ENCODE measurements around the gene CCL27. TPM values are rescaled to one million over a fixed set of nuclear protein-coding genes. Genes with fewer than 3 reads are reported as not detected.

CCL27 gene
- total and polyA plus RNA-seq, 2 donors (not counting 1 experiment from before 2014, with no cell fraction given): not detected

DNA sequence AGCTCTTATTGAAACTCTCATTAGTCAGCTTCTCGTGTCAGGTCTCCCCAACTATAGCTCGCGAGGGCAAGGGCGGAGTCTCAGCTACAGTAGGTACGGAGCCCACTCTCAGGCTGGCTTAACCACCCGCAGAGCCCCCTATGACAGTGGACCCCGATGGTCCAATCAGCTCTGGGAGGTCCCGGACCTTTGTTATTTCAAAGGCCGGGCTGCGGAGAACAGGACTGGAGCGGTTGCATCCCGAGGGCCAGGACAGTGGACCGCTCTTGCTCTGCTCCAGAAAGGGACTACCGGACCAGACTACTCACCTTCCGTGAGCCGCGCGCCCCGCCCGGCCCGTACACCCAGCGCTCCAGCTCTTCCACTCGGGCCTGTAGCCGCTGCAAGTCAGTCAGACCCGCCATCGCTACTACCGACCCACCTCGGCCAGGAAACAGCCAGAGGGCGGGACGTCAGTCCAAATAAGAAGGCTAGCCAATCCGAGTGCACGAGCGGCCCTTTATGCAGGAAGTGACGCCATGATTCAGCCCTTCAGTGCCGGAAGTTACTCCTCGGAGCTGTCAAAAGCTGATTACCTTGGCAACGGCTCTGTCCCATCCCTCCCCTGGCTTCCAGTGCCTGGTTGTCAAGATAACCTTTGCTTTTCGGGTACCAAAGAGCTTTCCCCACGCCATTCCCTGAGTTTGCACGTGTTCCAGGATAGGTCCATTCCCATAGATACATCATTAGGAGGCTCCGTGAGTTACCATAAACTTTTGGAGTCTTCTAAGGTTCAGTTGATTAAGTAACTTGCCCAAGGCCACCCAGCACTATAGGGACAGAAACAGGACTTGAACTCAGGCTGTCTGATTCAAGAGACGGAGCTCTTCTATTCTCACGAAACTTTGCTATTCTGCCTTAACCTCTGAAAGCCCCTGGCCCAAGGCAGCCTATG is 42.1 kb downstream of the CCL27 start, which contains the start of gene DCTN3:
Gene DCTN3 (minus strand): TSS at position 435 of the 934 bp plus-strand sequence. CDS start 31 bp downstream, at position 404.
- H3K9me3 ChIP-seq (ENCODE audit: control insufficient read depth, insufficient read depth, low read depth, low read length): no peaks in the 10 kb centered on the region
- DNase-seq (ENCODE audit: low read depth in 2 of 2): peak; percentile 95
- H3K4me3 ChIP-seq (replicated peaks in 1 of 4; ENCODE audit: control extremely low read depth in 1 of 4, insufficient read depth in 1 of 4, low read depth in 3 of 4, low read length in 4 of 4): peak within 1 kb of the TSS; percentile 81 to 98 (median 87)
- peaks cover 18% of the 10 kb centered on the region for H3K36me3 ChIP-seq (ENCODE audit: control insufficient read depth, insufficient read depth, low read length)
- peaks cover 7% of the 10 kb centered on the region for H3K79me2 ChIP-seq (ENCODE audit: control insufficient read depth, insufficient read depth, low read length)
- peak within 1 kb of the TSS; percentile 64 for H3K27ac ChIP-seq (ENCODE audit: insufficient read depth, low read length)
- peak within 1 kb of the TSS; percentile 85 for H3K9ac ChIP-seq (ENCODE audit: insufficient read depth, low read length)
- peaks cover 25% of the 10 kb centered on the region for H3K27me3 ChIP-seq (ENCODE audit: control insufficient read depth, insufficient read depth, low read length)
- TF ChIP-seq EZH2 (IDR thresholded peaks at IDR 0.05; ENCODE audit: low read length, missing control alignments): no peak
- TF ChIP-seq, protein P1, sequence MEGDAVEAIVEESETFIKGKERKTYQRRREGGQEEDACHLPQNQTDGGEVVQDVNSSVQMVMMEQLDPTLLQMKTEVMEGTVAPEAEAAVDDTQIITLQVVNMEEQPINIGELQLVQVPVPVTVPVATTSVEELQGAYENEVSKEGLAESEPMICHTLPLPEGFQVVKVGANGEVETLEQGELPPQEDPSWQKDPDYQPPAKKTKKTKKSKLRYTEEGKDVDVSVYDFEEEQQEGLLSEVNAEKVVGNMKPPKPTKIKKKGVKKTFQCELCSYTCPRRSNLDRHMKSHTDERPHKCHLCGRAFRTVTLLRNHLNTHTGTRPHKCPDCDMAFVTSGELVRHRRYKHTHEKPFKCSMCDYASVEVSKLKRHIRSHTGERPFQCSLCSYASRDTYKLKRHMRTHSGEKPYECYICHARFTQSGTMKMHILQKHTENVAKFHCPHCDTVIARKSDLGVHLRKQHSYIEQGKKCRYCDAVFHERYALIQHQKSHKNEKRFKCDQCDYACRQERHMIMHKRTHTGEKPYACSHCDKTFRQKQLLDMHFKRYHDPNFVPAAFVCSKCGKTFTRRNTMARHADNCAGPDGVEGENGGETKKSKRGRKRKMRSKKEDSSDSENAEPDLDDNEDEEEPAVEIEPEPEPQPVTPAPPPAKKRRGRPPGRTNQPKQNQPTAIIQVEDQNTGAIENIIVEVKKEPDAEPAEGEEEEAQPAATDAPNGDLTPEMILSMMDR (conservative IDR thresholded peaks at IDR 0.05 in 1 of 2, IDR thresholded peaks at IDR 0.05 in 1 of 2; ENCODE audit: low read depth in 1 of 2, low read length in 2 of 2): no peak
- H4K20me1 ChIP-seq (ENCODE audit: control insufficient read depth, extremely low read depth, insufficient read depth, low read length): no peaks in the 10 kb centered on the region
- H2AFZ ChIP-seq (ENCODE audit: low read length): peak within 1 kb of the TSS; percentile 99
- H3K4me2 ChIP-seq (ENCODE audit: extremely low read depth, insufficient read depth, low read length): peak within 1 kb of the TSS; percentile 91
- no peaks in the 10 kb centered on the region for H3K4me1 ChIP-seq (ENCODE audit: control insufficient read depth, extremely low read depth, insufficient read depth, low read length)

DNA sequence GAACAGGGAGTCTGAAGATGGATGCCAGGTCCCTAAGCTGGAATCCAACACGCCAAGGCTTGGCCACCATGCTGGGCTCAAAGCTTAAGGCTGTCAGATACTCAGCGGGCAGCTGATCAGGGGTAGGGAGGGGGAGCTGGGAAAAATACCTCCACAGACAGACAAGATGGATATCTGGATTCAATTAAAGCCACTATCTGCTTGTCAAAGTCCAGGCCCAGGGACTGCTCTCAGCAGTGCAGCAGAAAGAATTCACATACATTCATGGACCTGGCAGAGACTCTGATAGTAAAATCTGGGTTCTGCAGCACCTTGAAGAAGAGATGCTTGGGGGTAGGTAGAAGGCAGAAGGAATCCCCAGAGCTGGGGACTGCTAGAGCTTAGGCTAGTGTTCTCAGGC is 47.3 kb downstream of the CCL27 start:
- H3K79me2 ChIP-seq (ENCODE audit: control insufficient read depth, insufficient read depth, low read length): peaks cover 7% of the 10 kb centered on the region
- no peak overlapping the region for H3K27ac ChIP-seq (ENCODE audit: insufficient read depth, low read length)
- no peak overlapping the region for H3K4me2 ChIP-seq (ENCODE audit: extremely low read depth, insufficient read depth, low read length)
- H3K4me3 ChIP-seq (replicated peaks in 1 of 4; ENCODE audit: control extremely low read depth in 1 of 4, insufficient read depth in 1 of 4, low read depth in 3 of 4, low read length in 4 of 4): no peak overlapping the region
- no peak for DNase-seq (ENCODE audit: low read depth in 2 of 2)
- no peaks in the 10 kb centered on the region for H4K20me1 ChIP-seq (ENCODE audit: control insufficient read depth, extremely low read depth, insufficient read depth, low read length)
- H3K9me3 ChIP-seq (ENCODE audit: control insufficient read depth, insufficient read depth, low read depth, low read length): no peaks in the 10 kb centered on the region
- no peak overlapping the region for H3K9ac ChIP-seq (ENCODE audit: insufficient read depth, low read length)
- no peak overlapping the region for H2AFZ ChIP-seq (ENCODE audit: low read length)
- no peak for TF ChIP-seq EZH2 (IDR thresholded peaks at IDR 0.05; ENCODE audit: low read length, missing control alignments)
- H3K27me3 ChIP-seq (ENCODE audit: control insufficient read depth, insufficient read depth, low read length): no peaks in the 10 kb centered on the region
- H3K36me3 ChIP-seq (ENCODE audit: control insufficient read depth, insufficient read depth, low read length): peaks cover 23% of the 10 kb centered on the region
- H3K4me1 ChIP-seq (ENCODE audit: control insufficient read depth, extremely low read depth, insufficient read depth, low read length): peaks cover 7% of the 10 kb centered on the region

DNA sequence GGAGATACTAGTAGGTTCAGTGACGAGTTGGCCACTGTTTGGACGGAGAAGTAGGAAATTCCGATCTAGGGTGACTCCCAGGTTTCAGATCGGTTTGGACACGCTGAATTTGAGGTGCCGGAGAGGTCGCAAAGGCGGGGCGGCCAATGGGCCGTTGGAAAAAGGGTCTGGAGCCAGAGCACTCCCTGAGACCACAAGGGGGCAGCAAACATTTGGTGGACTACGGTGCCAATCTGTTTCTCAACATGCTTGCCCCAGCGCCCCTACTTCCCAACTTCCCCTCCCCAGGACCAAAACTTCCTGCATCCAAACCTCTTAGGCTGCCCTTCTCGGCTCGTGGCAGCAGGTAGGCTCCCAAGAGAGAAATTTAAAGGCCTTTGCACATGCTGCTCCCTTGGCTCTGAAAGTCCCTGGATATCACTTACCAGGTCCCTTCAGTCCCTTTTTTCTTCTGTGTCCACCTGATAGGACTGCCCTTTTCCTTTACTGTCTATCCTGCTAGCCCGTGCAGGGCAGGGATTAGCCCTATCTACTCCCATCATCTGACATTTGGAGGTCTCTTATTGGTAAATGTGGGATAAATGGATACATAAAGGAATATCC is 49.6 kb downstream of the CCL27 start:
- DNase-seq (ENCODE audit: low read depth in 2 of 2): peak; percentile 54 to 72
- peak overlapping the region; percentile 70 for H2AFZ ChIP-seq (ENCODE audit: low read length)
- no peaks in the 10 kb centered on the region for H3K79me2 ChIP-seq (ENCODE audit: control insufficient read depth, insufficient read depth, low read length)
- H3K4me1 ChIP-seq (ENCODE audit: control insufficient read depth, extremely low read depth, insufficient read depth, low read length): peaks cover 7% of the 10 kb centered on the region
- peaks cover 18% of the 10 kb centered on the region for H3K36me3 ChIP-seq (ENCODE audit: control insufficient read depth, insufficient read depth, low read length)
- H4K20me1 ChIP-seq (ENCODE audit: control insufficient read depth, extremely low read depth, insufficient read depth, low read length): no peaks in the 10 kb centered on the region
- H3K27me3 ChIP-seq (ENCODE audit: control insufficient read depth, insufficient read depth, low read length): no peaks in the 10 kb centered on the region
- H3K9me3 ChIP-seq (ENCODE audit: control insufficient read depth, insufficient read depth, low read depth, low read length): no peaks in the 10 kb centered on the region
- H3K9ac ChIP-seq (ENCODE audit: insufficient read depth, low read length): no peak overlapping the region
- H3K4me3 ChIP-seq (replicated peaks in 1 of 4; ENCODE audit: control extremely low read depth in 1 of 4, insufficient read depth in 1 of 4, low read depth in 3 of 4, low read length in 4 of 4): peak overlapping the region; percentile 21 to 93 (median 76)
- TF ChIP-seq EZH2 (IDR thresholded peaks at IDR 0.05; ENCODE audit: low read length, missing control alignments): no peak
- TF ChIP-seq, protein P1 (conservative IDR thresholded peaks at IDR 0.05 in 1 of 2, IDR thresholded peaks at IDR 0.05 in 1 of 2; ENCODE audit: low read depth in 1 of 2, low read length in 2 of 2): peak; percentile 73 to 90
- peak overlapping the region; percentile 79 for H3K4me2 ChIP-seq (ENCODE audit: extremely low read depth, insufficient read depth, low read length)
- peak overlapping the region; percentile 17 for H3K27ac ChIP-seq (ENCODE audit: insufficient read depth, low read length)

Other genes with a start within 250 kb of the CCL27 start
- gene FAM219A, start 204.1 kb downstream of the CCL27 start, total RNA-seq: 3.3 and 5.3 TPM in 2 replicates
- gene FAM219A, start 204.1 kb downstream of the CCL27 start, polyA plus RNA-seq: 7.3 and 8.8 TPM in 2 replicates
- not detected in 2 replicates for gene DNAI1, start 203.9 kb downstream of the CCL27 start, total RNA-seq
- gene DNAI1, start 203.9 kb downstream of the CCL27 start, polyA plus RNA-seq: not detected in 2 replicates
- gene ENHO, start 139.7 kb downstream of the CCL27 start, total RNA-seq: under 0.01 TPM in 1 of 2 replicates, not detected in the other
- gene ENHO, start 139.7 kb downstream of the CCL27 start, polyA plus RNA-seq: 0.07 TPM in 1 of 2 replicates, not detected in the other
- gene CNTFR, start 72.9 kb downstream of the CCL27 start, total RNA-seq: 0.26 TPM in 1 of 2 replicates, not detected in the other
- gene CNTFR, start 72.9 kb downstream of the CCL27 start, polyA plus RNA-seq: 0.18 TPM in 1 of 2 replicates, not detected in the other
- gene RPP25L, start 50.6 kb downstream of the CCL27 start, total RNA-seq: 25.7 and 34.3 TPM in 2 replicates
- gene RPP25L, start 50.6 kb downstream of the CCL27 start, polyA plus RNA-seq: 12.6 and 13.5 TPM in 2 replicates
- 95.8 and 106 TPM in 2 replicates for gene DCTN3, start 42.2 kb downstream of the CCL27 start, total RNA-seq
- 157 and 194 TPM in 2 replicates for gene DCTN3, start 42.2 kb downstream of the CCL27 start, polyA plus RNA-seq
- gene ARID3C, start 33.6 kb downstream of the CCL27 start, total RNA-seq: under 0.01 and 0.17 TPM in 2 replicates
- not detected in 2 replicates for gene ARID3C, start 33.6 kb downstream of the CCL27 start, polyA plus RNA-seq
- 23.4 and 52.5 TPM in 2 replicates for gene SIGMAR1, start 24.9 kb downstream of the CCL27 start, total RNA-seq
- gene SIGMAR1, start 24.9 kb downstream of the CCL27 start, polyA plus RNA-seq: 61.2 and 87.2 TPM in 2 replicates
- 27.2 and 29.1 TPM in 2 replicates for gene GALT, start 16.0 kb downstream of the CCL27 start, total RNA-seq
- gene GALT, start 16.0 kb downstream of the CCL27 start, polyA plus RNA-seq: 13.9 and 20.1 TPM in 2 replicates
- 6.9 and 8.2 TPM in 2 replicates for gene IL11RA, start 10.5 kb downstream of the CCL27 start, total RNA-seq
- gene IL11RA, start 10.5 kb downstream of the CCL27 start, polyA plus RNA-seq: 3.1 and 5.0 TPM in 2 replicates
- not detected in 2 replicates for gene CCL19, start 28.6 kb upstream of the CCL27 start, total RNA-seq
- not detected in 2 replicates for gene CCL19, start 28.6 kb upstream of the CCL27 start, polyA plus RNA-seq
- gene CCL21, start 47.5 kb upstream of the CCL27 start, total RNA-seq: not detected in 2 replicates
- not detected in 2 replicates for gene CCL21, start 47.5 kb upstream of the CCL27 start, polyA plus RNA-seq

Data from fibroblast of lung (primary cell).